Prostate gland (tissue), 2 donors: ENCODE data around the gene CRYBB1.

Source experiments
- POLR2A ChIP-seq: fragments of 450-650 bp; IDR thresholded peaks from one replicate; pipeline ENCODE4 v1.6.1; 2016; ENCODE audit warnings: antibody characterized with exemption, mild to moderate bottlenecking
- POLR2AphosphoS5 ChIP-seq: sonication (generic); formaldehyde crosslinking; IDR thresholded peaks from one replicate; pipeline ENCODE4 v1.6.1; 2017; ENCODE audit warnings: antibody characterized with exemption
- TF ChIP-seq, protein P1 (sequence below), 4 experiments: fragments of 200-600 bp in 2 of 4; fragments of 450-650 bp in 2 of 4; sonication (generic) in 2 of 4; IDR thresholded peaks; 1 replicate in 3 of 4; 2 replicates in 1 of 4; pipeline ENCODE4 v1.5.1; 2016 to 2019; ENCODE audit warnings: antibody characterized with exemption in 4 of 4, mild to moderate bottlenecking in 2 of 4, moderate library complexity in 2 of 4

DNA sequence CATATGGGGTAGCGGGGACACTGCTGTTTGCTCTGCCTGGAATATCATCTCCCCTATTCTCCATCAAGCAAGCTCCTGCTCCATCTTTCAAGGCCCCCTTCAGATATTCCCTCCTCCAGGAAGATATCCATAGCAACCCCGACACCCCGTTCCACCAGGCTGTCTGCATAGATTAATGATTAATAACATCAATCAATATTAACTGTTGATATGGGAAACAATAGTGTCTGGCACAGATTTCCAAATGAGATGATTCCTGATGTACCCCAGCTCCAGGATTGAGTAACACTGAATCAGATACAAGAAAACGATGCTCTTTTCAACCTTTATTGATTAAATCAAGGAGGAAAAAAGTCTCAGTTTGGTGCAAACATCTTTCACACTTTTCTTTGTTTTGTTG, 20.3 kb downstream of the CRYBB1 start:
- TF ChIP-seq, protein P1, sequence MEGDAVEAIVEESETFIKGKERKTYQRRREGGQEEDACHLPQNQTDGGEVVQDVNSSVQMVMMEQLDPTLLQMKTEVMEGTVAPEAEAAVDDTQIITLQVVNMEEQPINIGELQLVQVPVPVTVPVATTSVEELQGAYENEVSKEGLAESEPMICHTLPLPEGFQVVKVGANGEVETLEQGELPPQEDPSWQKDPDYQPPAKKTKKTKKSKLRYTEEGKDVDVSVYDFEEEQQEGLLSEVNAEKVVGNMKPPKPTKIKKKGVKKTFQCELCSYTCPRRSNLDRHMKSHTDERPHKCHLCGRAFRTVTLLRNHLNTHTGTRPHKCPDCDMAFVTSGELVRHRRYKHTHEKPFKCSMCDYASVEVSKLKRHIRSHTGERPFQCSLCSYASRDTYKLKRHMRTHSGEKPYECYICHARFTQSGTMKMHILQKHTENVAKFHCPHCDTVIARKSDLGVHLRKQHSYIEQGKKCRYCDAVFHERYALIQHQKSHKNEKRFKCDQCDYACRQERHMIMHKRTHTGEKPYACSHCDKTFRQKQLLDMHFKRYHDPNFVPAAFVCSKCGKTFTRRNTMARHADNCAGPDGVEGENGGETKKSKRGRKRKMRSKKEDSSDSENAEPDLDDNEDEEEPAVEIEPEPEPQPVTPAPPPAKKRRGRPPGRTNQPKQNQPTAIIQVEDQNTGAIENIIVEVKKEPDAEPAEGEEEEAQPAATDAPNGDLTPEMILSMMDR (IDR thresholded peaks at IDR 0.05) = no peak
- no peak for TF ChIP-seq POLR2A
- no peak for TF ChIP-seq POLR2AphosphoS5
